Common myeloid progenitor, CD34-positive (primary cell): ENCODE results near the gene DDX39A.
A peak's percentile ranks its signal among the peaks of the same experiment; 100 is the strongest.

Experiments
- CTCF ChIA-PET: fragments of 350-600 bp; sonication (Branson Sonifier 250); formaldehyde crosslinking; loops from one replicate; lab custom pipeline; 2021; ENCODE audit warnings: antibody characterized with exemption; lab: Charles Lee
- POLR2A ChIA-PET: fragments of 350-600 bp; sonication (Branson Sonifier 250); formaldehyde crosslinking; loops from one replicate; lab custom pipeline; 2021; ENCODE audit warnings: antibody characterized with exemption; lab: Charles Lee
- DNase-seq, 3 donors: peaks; one replicate each; pipeline versions ENCODE4 v3.0.0 to v3.0.0-alpha.2; 2013
- H3K27ac ChIP-seq, 2 experiments: 1 replicate in 1 of 2; 2 replicates in 1 of 2; pipeline ENCODE4 v1.7.0; 2013; ENCODE audit warnings: inconsistent platforms in 2 of 2, low read length in 2 of 2, mild to moderate bottlenecking in 2 of 2, low read depth in 1 of 2, moderate library complexity in 1 of 2; ENCODE audit not compliant: severe bottlenecking in 2 of 2, insufficient read depth in 1 of 2, poor library complexity in 1 of 2
- H3K27me3 ChIP-seq, 5 experiments: replicated peaks in 2 of 5; 1 replicate in 3 of 5; 2 replicates in 2 of 5; pipeline versions ENCODE4 v1.6.1 to v1.7.0; 2013; ENCODE audit warnings: low read length in 4 of 5, mild to moderate bottlenecking in 2 of 5, moderate library complexity in 2 of 5, inconsistent platforms in 1 of 5; ENCODE audit not compliant: insufficient read depth in 5 of 5, control insufficient read depth in 4 of 5
- H3K36me3 ChIP-seq, 4 experiments: 1 replicate in 2 of 4; 2 replicates in 2 of 4; pipeline versions ENCODE4 v1.6.1 to v1.7.0; 2013; ENCODE audit warnings: low read length in 3 of 4, control low read depth in 1 of 4, mild to moderate bottlenecking in 1 of 4; ENCODE audit not compliant: control insufficient read depth in 4 of 4, insufficient read depth in 4 of 4
- H3K4me1 ChIP-seq, 4 experiments: 1 replicate in 3 of 4; 2 replicates in 1 of 4; pipeline versions ENCODE4 v1.6.1 to v1.7.1; 2013; ENCODE audit warnings: low read length in 3 of 4, mild to moderate bottlenecking in 3 of 4, control low read depth in 1 of 4, inconsistent platforms in 1 of 4, moderate library complexity in 1 of 4; ENCODE audit not compliant: control insufficient read depth in 4 of 4, insufficient read depth in 4 of 4; ENCODE audit errors: control extremely low read depth in 1 of 4
- H3K4me3 ChIP-seq, 7 experiments: 1 replicate in 4 of 7; 2 replicates in 3 of 7; pipeline versions ENCODE4 v1.5.1 to v1.7.0; 2013; ENCODE audit warnings: mild to moderate bottlenecking in 7 of 7, low read length in 6 of 7, moderate library complexity in 6 of 7, inconsistent platforms in 2 of 7, low read depth in 2 of 7, control low read depth in 1 of 7; ENCODE audit not compliant: insufficient read depth in 4 of 7, control insufficient read depth in 1 of 7; ENCODE audit errors: extremely low read depth in 1 of 7
- H3K9me3 ChIP-seq, 5 experiments: 1 replicate in 4 of 5; 2 replicates in 1 of 5; pipeline versions ENCODE4 v1.6.1 to v1.7.1; 2013; ENCODE audit warnings: low read length in 4 of 5, mild to moderate bottlenecking in 2 of 5, inconsistent platforms in 1 of 5, low read depth in 1 of 5, moderate library complexity in 1 of 5; ENCODE audit not compliant: control insufficient read depth in 4 of 5, insufficient read depth in 2 of 5; ENCODE audit errors: control extremely low read depth in 1 of 5
- WGBS: methylation state at CpG from one replicate; pipeline ENCODE4 v1.1.5; 2013; ENCODE audit not compliant: insufficient coverage; 5-methylcytosine and 5-hydroxymethylcytosine counted together

DDX39A gene

GRCh38 chr19:14381689-14382474 is 37.3 kb downstream of the DDX39A start:
- Histone ChIP-seq H3K36me3 (peaks cover 0 to under 1% (median under 1%) of the 10 kb centered on the region in 4 experiments), H3K4me1 (peaks cover 0 to 72% (median 62%) of the 10 kb centered on the region in 4 experiments), H3K27ac (peak overlapping the region; percentile 93 to 97), H3K27me3 (no peaks in the 10 kb centered on the region), H3K9me3 (no peaks in the 10 kb centered on the region), H3K4me3 (peak overlapping the region; percentile 78 to 95 (median 86))
- ChIA-PET POLR2A (interaction anchor here (0.8 to 2.3 kb wide), 8 partner anchors 9 to 395 kb away, joined by 3 to 10 read pairs (median 6); no protein-coding TSS in a partner anchor), CTCF (interaction anchor here (0.9 to 5.1 kb wide), 8 partner anchors 11 to 245 kb away, joined by 3 to 54 read pairs (median 5); no protein-coding TSS in a partner anchor)
- peak; percentile 84 to 91 (median 85) for DNase-seq
- WGBS = 6% methylated on average over 5 of the region's 18 CpGs

- H3K27ac ChIP-seq = no peak overlapping the region
- WGBS = 100% methylated on average over 4 of the region's 9 CpGs
- no peaks in the 10 kb centered on the region for H3K36me3 ChIP-seq
- H3K4me3 ChIP-seq = no peak overlapping the region
- POLR2A ChIA-PET = interaction anchor here (0.6 to 0.9 kb wide), 2 partner anchors 15 to 736 kb away, joined by 4 to 5 read pairs; no protein-coding TSS in a partner anchor
- CTCF ChIA-PET = interaction anchor here (0.6 to 5.1 kb wide), 2 partner anchors 16 to 886 kb away, joined by 3 to 54 read pairs; no protein-coding TSS in a partner anchor
- peaks cover 0 to 75% (median 66%) of the 10 kb centered on the region in 4 experiments for H3K4me1 ChIP-seq
- H3K27me3 ChIP-seq = no peaks in the 10 kb centered on the region
- DNase-seq = no peak
- no peaks in the 10 kb centered on the region for H3K9me3 ChIP-seq
These were observed 39.7 kb downstream of the DDX39A start for GRCh38 chr19:14379294-14380065.

- H3K27ac ChIP-seq = no peak overlapping the region
- no peak for DNase-seq
- ChIA-PET CTCF (interaction anchor here (1.1 to 5.1 kb wide), 2 partner anchors 10 to 15 kb away, joined by 3 to 54 read pairs; no protein-coding TSS in a partner anchor), POLR2A (interaction anchor here (0.7 kb wide), 1 partner anchor 9 kb away, joined by 3 read pairs; no protein-coding TSS in a partner anchor)
- H3K4me1 ChIP-seq = peaks cover 1 to 75% (median 66%) of the 10 kb centered on the region in 4 experiments
- WGBS = 90% methylated on average over 3 of the region's 4 CpGs
- no peaks in the 10 kb centered on the region for H3K9me3 ChIP-seq
- no peaks in the 10 kb centered on the region for H3K36me3 ChIP-seq
- H3K27me3 ChIP-seq = no peaks in the 10 kb centered on the region
- no peak overlapping the region for H3K4me3 ChIP-seq
These were observed 40.3 kb downstream of the DDX39A start for GRCh38 chr19:14378890-14379289.

GRCh38 chr19:14377883-14378328 is 41.2 kb downstream of the DDX39A start:
- ChIA-PET CTCF (interaction anchor here (1.0 to 5.1 kb wide), 3 partner anchors 9 to 18 kb away, joined by 3 to 54 read pairs (median 3); no protein-coding TSS in a partner anchor), POLR2A (no interaction called here)
- peaks cover 10 to 75% (median 69%) of the 10 kb centered on the region in 4 experiments for H3K4me1 ChIP-seq

GRCh38 chr19:14375582-14376291 is 43.4 kb downstream of the DDX39A start:
- H3K27me3 ChIP-seq = no peaks in the 10 kb centered on the region
- ChIA-PET CTCF (interaction anchor here (1.1 to 1.5 kb wide), 2 partner anchors 10 to 20 kb away, joined by 3 to 9 read pairs; no protein-coding TSS in a partner anchor), POLR2A (interaction anchor here (1.4 to 1.6 kb wide), 2 partner anchors 8 to 31 kb away, joined by 6 to 11 read pairs; no protein-coding TSS in a partner anchor)
- no peaks in the 10 kb centered on the region for H3K36me3 ChIP-seq
- DNase-seq = no peak
- H3K4me3 ChIP-seq = peak overlapping the region in 3 of 7 experiments; percentile 1 to 52 (median 3)
- 21% methylated on average over 9 of the region's 17 CpGs for WGBS
- peaks cover 24 to 79% (median 74%) of the 10 kb centered on the region in 4 experiments for H3K4me1 ChIP-seq
- peak overlapping the region; percentile 93 to 98 for H3K27ac ChIP-seq
- no peaks in the 10 kb centered on the region for H3K9me3 ChIP-seq

More at GRCh38 chr19:14377883-14378328, 41.2 kb downstream of the DDX39A start:
- no peak overlapping the region for H3K4me3 ChIP-seq
- H3K27ac ChIP-seq = peak overlapping the region in 1 of 2 experiments; percentile 14
- no peaks in the 10 kb centered on the region for H3K27me3 ChIP-seq
- DNase-seq = no peak
- no peaks in the 10 kb centered on the region for H3K36me3 ChIP-seq
- no peaks in the 10 kb centered on the region for H3K9me3 ChIP-seq
- WGBS = 87% methylated on average over 8 of the region's 13 CpGs

GRCh38 chr19:14375055-14375581 is 44.0 kb downstream of the DDX39A start:
- H3K9me3 ChIP-seq = no peaks in the 10 kb centered on the region
- peak overlapping the region; percentile 93 to 98 for H3K27ac ChIP-seq
- POLR2A ChIA-PET = interaction anchor here (0.9 to 1.6 kb wide), 4 partner anchors 9 to 31 kb away, joined by 3 to 11 read pairs (median 4); no protein-coding TSS in a partner anchor
- CTCF ChIA-PET = interaction anchor here (1.1 to 1.5 kb wide), 2 partner anchors 9 to 19 kb away, joined by 3 to 9 read pairs; no protein-coding TSS in a partner anchor
- DNase-seq = peak; percentile 97 to 100 (median 100)
- H3K36me3 ChIP-seq = no peaks in the 10 kb centered on the region
- H3K27me3 ChIP-seq = no peaks in the 10 kb centered on the region
- WGBS = 0% methylated on average over 6 of the region's 12 CpGs
- peak overlapping the region in 3 of 7 experiments; percentile 12 to 52 (median 48) for H3K4me3 ChIP-seq
- H3K4me1 ChIP-seq = peaks cover 28 to 79% (median 74%) of the 10 kb centered on the region in 4 experiments
